HPDE6-E6E7 (cell line): ENCODE measurements around the gene C11orf87.

Source experiments
- DNase-seq: peaks from one replicate; pipeline ENCODE4 v3.0.0; 2011; ENCODE audit warnings: missing footprints; ENCODE audit errors: extremely low spot score

C11orf87 gene

GRCh38 chr11:109421981-109422869, at the start of gene C11orf87:
TSS of gene C11orf87 (plus strand) at chr11:109422190. CDS start at chr11:109423634, 1,444 bp downstream.
- DNase-seq = no peak

- DNase-seq = no peak
Measured at GRCh38 chr11:109374032-109374431, 48.0 kb upstream of the C11orf87 start.

DNA sequence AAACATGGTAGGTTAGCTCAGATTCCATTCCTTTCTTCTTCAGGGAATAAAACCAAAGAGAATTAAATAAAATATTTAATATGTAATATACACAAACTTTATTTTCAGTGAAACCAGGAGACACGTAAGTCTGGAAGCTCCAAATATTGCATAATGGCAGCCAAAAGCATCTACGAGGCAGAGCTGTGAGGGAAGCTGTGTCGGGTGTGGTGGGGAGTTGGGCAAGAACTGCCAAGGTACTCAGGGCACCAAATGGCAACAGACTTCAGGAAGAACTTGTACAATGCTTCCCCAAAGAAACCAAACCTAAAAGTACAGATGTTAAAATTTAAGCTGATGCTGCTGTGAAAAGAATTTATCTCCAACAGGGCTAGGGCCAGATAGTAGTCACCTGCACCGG, 47.5 kb upstream of the C11orf87 start:
- DNase-seq = no peak

DNA sequence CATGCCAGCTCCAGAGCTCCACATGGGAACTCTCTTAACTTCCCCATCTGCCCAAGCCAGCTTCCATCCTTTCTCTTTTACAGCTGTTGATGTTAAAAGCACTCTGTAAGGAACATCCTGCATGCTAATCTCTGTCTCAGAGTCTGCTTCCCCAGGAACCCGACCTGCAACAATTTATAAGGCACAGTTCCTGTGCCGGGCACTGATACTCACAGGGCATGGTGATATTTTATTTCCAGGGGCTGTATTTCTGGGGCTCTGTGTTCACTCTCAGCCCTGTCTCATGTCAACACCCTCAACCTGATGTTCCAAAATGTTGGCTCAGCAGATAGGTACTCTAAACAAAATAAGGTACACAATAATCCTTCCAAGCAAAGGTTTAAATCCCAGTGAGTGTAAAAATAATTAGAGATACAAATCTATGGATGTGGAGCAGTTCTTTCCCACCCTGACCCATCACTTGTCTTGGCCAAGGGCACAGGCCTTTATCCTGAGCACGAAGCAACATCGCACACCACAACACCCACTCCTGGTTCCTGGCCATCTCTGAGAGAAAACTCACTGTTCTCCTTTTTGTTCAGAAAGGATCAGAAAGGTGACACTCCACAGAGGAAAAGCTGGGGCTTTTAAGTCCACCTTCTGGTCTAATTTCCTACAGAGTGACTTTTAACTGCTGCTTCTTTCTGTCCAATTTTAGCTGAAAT, 44.8 kb upstream of the C11orf87 start:
- no peak for DNase-seq

- no peak for DNase-seq
Measured at GRCh38 chr11:109378034-109378433, 44.0 kb upstream of the C11orf87 start.

- DNase-seq = no peak
Measured at GRCh38 chr11:109383306-109383705, 38.7 kb upstream of the C11orf87 start.

GRCh38 chr11:109384873-109385272, 37.1 kb upstream of the C11orf87 start:
- no peak for DNase-seq

DNA sequence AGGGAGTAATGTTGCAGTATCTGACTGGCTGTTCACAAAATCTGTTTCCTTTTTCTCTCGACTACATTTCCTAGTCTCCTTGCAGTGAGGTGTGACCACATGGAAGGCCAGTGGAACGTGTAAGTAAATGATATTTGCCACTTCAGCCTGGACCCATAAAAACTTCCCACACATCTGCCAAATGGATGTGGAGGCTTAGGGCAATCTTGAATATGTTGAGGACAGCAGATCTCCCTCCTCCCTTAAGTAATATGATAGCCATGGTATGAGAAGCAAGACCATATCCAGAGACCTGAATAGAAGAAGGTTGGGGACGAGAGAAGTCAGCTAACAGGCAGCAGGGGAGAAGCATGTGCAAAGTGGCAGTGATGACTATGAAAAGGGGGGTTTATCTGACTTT, 33.0 kb upstream of the C11orf87 start:
- DNase-seq = no peak

GRCh38 chr11:109390752-109391151, 31.2 kb upstream of the C11orf87 start:
- no peak for DNase-seq

- no peak for DNase-seq
Measured at GRCh38 chr11:109401545-109401944, 20.4 kb upstream of the C11orf87 start.

GRCh38 chr11:109405671-109406070, 16.3 kb upstream of the C11orf87 start:
- no peak for DNase-seq

- no peak for DNase-seq
Measured at GRCh38 chr11:109416601-109417000, 5.4 kb upstream of the C11orf87 start.

- no peak for DNase-seq
Measured at GRCh38 chr11:109422870-109423465, 978 bp downstream of the C11orf87 start.

DNA sequence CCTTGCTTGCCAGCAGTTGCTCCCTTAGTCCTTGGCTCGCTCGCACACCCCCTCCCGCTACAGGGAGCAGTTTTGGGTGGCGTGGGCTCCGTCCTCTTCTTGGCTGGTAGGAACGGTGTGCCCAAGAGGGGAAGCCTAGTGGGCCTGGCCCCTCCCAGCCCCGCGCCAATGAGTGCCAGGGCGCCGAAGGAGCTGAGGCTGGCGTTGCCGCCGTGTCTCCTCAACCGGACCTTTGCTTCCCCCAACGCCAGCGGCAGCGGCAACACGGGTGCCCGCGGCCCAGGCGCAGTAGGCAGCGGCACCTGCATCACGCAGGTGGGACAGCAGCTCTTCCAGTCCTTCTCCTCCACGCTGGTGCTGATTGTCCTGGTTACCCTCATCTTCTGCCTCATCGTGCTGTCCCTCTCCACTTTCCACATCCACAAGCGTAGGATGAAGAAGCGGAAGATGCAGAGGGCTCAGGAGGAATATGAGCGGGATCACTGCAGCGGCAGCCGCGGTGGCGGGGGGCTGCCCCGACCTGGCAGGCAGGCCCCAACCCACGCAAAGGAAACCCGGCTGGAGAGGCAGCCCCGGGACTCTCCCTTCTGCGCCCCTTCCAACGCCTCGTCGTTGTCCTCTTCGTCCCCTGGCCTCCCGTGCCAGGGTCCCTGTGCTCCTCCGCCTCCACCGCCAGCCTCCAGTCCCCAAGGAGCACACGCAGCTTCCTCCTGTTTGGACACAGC, 1.6 kb downstream of the C11orf87 start:
- no peak for DNase-seq

GRCh38 chr11:109424901-109425300, 2.9 kb downstream of the C11orf87 start:
- no peak for DNase-seq

DNA sequence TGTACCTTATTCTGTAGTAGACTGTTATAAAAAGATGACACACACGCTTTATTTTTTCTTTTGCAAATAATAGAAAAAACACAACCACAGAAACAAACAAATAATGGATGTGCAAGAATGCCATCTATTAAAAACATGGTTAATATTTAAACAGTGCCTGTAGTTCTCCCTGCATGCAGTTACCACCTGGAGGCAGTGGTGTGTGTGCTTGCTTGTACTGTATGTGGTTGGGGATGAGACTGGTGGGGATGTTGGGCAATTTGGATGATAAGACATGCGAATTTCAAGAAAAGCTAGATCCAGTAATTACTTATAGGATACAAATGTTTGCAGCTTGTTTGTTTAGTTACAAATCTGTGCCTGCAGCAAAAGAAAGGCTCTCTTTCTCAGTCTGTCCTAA, 3.6 kb downstream of the C11orf87 start:
- DNase-seq = no peak

- no peak for DNase-seq
Measured at GRCh38 chr11:109426442-109427240, 4.7 kb downstream of the C11orf87 start.

DNA sequence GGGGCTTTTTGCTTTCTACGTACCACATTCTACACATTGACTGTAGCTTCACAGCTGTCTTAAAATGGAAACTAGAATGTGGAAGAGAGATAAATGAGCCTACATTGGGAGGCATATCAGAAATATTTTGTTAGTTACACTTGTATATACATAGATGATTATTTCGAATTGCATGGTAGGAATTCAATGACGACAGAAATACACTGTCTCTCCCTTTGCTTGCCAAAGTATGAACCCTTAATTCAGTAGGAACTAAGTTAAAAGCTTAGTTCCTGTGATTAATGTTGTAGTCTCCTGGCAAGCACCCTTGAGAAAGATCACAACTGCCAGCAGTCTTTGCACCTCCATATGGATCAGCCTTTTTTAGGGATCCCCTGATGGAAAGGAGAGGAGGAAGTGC, 10.1 kb downstream of the C11orf87 start:
- DNase-seq = no peak

DNA sequence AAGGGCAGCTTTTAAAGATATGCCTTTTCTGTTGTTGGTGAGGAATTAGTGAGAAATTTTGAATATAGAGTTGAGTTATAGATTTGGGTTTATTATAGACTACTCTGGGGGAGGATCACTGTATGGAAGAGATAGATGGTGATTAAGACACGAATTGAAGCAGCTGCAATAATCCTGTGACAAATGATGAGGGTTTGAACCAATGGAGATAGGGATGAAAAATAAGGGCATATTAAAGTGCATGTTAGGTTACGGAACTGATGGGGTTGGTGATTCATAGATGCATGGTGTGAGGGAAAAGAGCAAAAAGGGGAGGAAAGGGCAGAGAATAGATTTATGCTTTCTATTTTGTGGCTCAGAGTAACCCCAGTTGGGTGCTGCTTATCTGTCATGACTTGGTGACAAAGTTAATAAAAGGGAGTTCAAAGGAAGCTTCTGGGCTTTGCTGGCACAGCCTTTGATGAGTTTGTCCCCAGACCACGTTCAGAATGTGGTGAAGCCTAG, 11.8 kb downstream of the C11orf87 start:
- DNase-seq = no peak

DNA sequence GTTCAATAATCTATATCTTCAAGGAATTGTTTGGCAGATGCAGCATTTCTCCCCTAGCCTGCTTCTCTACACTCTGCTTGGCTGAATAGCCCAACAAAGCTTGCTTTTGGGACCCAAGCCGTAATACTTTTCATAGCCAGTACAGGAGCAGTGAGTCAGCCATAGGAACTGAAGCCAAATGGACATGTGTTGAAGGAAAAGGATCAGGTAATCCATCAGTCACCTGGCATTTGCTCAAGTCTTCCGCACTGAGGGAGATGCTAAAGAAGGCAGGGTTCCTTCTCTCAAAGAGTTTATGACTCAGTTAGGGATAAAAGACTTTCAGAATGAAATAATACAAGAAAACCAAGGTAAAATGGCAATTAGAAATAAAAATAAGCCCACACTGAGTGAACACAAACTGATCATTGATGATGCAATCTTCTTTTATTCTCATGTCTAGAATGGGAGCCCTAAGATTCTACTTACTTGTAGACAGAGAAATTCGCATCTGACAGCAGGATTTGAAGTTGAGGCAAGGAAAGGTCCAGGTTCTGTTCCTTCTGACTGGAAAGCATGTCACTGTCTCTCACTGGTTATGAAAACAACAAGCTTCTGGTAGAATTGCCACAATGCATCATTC, 13.2 kb downstream of the C11orf87 start:
- no peak for DNase-seq
